Transverse colon (tissue), 4 donors: ENCODE data around the gene TMEM266. TPM values are rescaled to one million over a fixed set of nuclear protein-coding genes. Genes with fewer than 3 reads are reported as not detected.
A peak's percentile ranks its signal among the peaks of the same experiment; 100 is the strongest.

Experiments used
- DNase-seq: peaks from one replicate; pipeline ENCODE4 v3.0.0-alpha.2; 2019
- H3K27ac ChIP-seq, 4 donors: fragments of 200-600 bp; sonication (generic); 2 replicates each; pipeline ENCODE4 v1.5.1; 2016 to 2018; ENCODE audit warnings: inconsistent platforms in 4 of 4
- H3K27me3 ChIP-seq: fragments of 200-600 bp; sonication (generic); 2 replicates; pipeline ENCODE4 v1.5.1; 2017; ENCODE audit warnings: inconsistent platforms
- H3K36me3 ChIP-seq, 4 donors: fragments of 200-600 bp; sonication (generic); 2 replicates each; pipeline ENCODE4 v1.5.1; 2017 to 2019; ENCODE audit warnings: inconsistent platforms in 4 of 4
- H3K4me1 ChIP-seq, 4 donors: fragments of 200-600 bp; sonication (generic); 2 replicates each; pipeline ENCODE4 v1.5.1; 2017 to 2020; ENCODE audit warnings: inconsistent platforms in 4 of 4
- H3K4me3 ChIP-seq, 4 donors: fragments of 200-600 bp; sonication (generic); 1 replicate in 1 of 4; 2 replicates in 3 of 4; pipeline versions ENCODE4 v1.5.1 to v1.6.1; 2017 to 2019; ENCODE audit warnings: inconsistent platforms in 4 of 4
- H3K9me3 ChIP-seq, 2 donors: fragments of 200-600 bp; sonication (generic); 2 replicates each; pipeline ENCODE4 v1.5.1; 2017 to 2019; ENCODE audit warnings: inconsistent platforms in 2 of 2
- CTCF ChIP-seq, 5 experiments: fragments of 200-600 bp in 3 of 5; fragments of 450-650 bp in 2 of 5; sonication (generic) in 3 of 5; IDR thresholded peaks; 1 replicate in 2 of 5; 2 replicates in 3 of 5; pipeline ENCODE4 v1.5.1; 2016 to 2017; ENCODE audit warnings: antibody characterized with exemption in 5 of 5, inconsistent platforms in 3 of 5, mild to moderate bottlenecking in 2 of 5, moderate library complexity in 1 of 5
- EP300 ChIP-seq: sonication (generic); formaldehyde crosslinking; IDR thresholded peaks from one replicate; pipeline ENCODE4 v1.6.1; 2017; ENCODE audit warnings: antibody characterized with exemption, low read depth
- POLR2A ChIP-seq: fragments of 450-650 bp; IDR thresholded peaks from one replicate; pipeline ENCODE4 v1.6.1; 2016; ENCODE audit warnings: antibody characterized with exemption, mild to moderate bottlenecking, moderate library complexity
- POLR2AphosphoS5 ChIP-seq, 3 donors: sonication (generic); formaldehyde crosslinking; IDR thresholded peaks; one replicate each; pipeline ENCODE4 v1.6.1; 2016; ENCODE audit warnings: antibody characterized with exemption in 3 of 3
- WGBS, 2 donors: methylation state at CpG; one replicate each; pipeline ENCODE4 v1.1.5; 2018; ENCODE audit warnings: low coverage in 1 of 2; 5-methylcytosine and 5-hydroxymethylcytosine counted together
- in situ Hi-C, 4 donors: fragments of 200-750 bp; cut with MboI; loops; one replicate each; pipeline versions ENCODE4 v1.15.0 to v1.15.1; 2017; ENCODE audit warnings: low sequenced_read_pairs in 3 of 4, low pct_ligation_motif_present in 1 of 4, low pct_unique_long_range_greater_than_20kb in 1 of 4
- intact Hi-C: fragments of 100-400 bp; cut with DNase I; formaldehyde crosslinking; loops from one replicate; pipeline ENCODE4 v1.15.1; 2023; ENCODE audit warnings: low total_unique reads
- total RNA-seq, 4 donors: library from RNA; depleted of rRNA; stranded (reverse); fragments of >200 nt; gene quantifications; one replicate each; pipeline ENCODE4 v1.1.0, GENCODE V29; 2016

The TMEM266 gene
- total RNA-seq, 4 donors from 2014 or later, result 0.41 TPM; not detected in 3

DNA sequence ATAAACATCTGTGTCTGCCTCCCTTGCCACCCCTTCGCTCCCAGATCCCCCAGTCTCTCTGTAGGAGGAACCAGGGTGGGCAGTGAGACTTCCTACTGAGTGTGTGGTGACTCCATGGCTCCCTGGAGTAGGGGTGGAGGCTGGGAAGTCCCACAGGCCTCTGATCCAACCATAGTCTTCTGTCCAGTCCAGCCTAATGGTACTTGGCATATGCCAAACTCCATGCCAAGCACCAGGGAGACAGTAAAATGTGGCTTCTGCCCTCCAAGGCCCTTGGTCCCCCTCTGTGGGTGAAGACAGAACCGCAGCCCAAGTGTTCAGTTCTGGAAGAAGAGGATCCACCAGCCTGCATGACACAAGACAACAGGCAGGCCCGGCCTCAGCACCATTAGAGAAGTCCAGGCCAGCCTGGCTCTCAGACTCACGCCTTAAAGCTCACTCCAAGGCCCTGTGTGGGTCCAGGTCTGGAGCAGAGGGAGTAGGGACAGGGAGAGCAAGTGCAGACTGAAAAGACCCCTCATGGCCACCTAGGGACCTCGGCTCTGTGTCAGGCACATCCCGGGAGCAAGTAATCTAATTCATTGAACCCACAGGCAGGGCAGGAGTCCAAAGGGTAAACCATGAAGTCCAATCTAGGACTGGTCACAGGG, 138.8 kb downstream of the TMEM266 start:
- Histone ChIP-seq H3K4me3 (no peak overlapping the region), H3K36me3 (no peaks in the 10 kb centered on the region), H3K4me1 (peaks cover 23 to 30% (median 27%) of the 10 kb centered on the region in 4 donors), H3K27me3 (no peaks in the 10 kb centered on the region), H3K9me3 (no peaks in the 10 kb centered on the region), H3K27ac (no peak overlapping the region)
- 94% methylated on average over 6 of the region's 6 CpGs; no CpG with 5 or more reads in 1 of the 2 donors for WGBS, 2 donors
- no peak for DNase-seq
- TF ChIP-seq EP300, result no peak
- no peak for TF ChIP-seq CTCF (IDR thresholded peaks at IDR 0.05)
- TF ChIP-seq POLR2AphosphoS5 (IDR thresholded peaks at IDR 0.05), result no peak
- no peak for TF ChIP-seq POLR2A
- in situ Hi-C loops, result loop anchor here in 2 of 4 donors (25.0 kb wide), 2 partner anchors 139 to 664 kb away; partner anchors contain the start of gene ISL2 (in 1 of the 2)
- intact Hi-C loops, result loop anchor here (10.0 kb wide), 1 partner anchor 136 kb away; the partner anchor contains the start of gene ISL2

DNA sequence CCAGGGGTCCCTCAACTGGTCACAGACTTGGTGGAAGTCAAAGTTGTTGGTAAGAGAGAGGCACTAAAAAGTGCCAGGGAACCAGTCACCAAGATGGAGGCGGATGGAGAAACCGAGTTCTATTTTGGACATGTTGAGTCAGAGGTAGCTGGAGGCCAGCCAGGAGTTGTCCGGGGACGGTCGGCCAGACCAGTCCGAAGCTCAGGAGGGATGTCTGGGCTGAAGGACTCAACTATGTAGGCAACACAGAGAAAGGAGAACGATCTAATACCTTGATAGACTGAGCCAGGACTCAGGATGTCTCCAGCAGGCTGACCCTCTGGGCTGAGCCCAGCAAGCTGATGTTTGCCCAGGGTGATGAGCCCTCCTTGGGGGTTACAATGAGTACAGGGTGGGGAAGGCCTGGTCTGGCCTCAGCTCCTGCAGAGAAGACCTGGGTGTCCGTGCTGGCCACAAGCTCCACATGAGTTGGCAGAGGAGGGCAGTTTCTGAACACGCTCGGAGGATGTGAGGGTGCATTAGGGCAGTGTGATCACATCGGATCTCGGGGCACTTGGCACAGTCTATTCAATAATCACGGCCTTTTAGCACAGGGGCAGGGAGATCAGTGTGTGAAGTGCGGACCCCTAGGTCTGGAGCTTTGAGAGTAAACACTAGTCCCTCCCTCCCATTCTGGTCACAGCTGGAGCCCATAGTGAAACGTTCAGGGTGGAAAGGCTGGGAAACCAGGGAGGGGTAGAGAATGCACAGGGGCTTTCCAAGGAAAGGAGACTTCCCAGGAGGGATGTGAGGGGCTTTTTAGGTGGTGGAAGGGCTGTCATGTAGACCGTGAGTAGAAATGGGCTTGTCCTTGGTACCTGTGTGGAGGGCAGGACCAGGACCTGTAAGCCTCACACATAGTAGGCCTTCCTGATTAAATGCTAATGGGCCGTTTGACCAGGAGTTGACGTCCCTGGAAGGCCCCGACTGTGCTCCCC, 139.6 kb downstream of the TMEM266 start:
- peak; percentile 45 for DNase-seq
- Histone ChIP-seq H3K4me1 (peaks cover 23 to 30% (median 27%) of the 10 kb centered on the region in 4 donors), H3K36me3 (no peaks in the 10 kb centered on the region), H3K27ac (no peak overlapping the region), H3K4me3 (no peak overlapping the region), H3K9me3 (no peaks in the 10 kb centered on the region), H3K27me3 (no peaks in the 10 kb centered on the region)
- no peak for TF ChIP-seq EP300
- no peak for TF ChIP-seq CTCF (IDR thresholded peaks at IDR 0.05)
- TF ChIP-seq POLR2A, result no peak
- no peak for TF ChIP-seq POLR2AphosphoS5 (IDR thresholded peaks at IDR 0.05)
- 73 to 80% methylated on average over 6 to 19 of the region's 19 CpGs for WGBS, 2 donors
- in situ Hi-C loops, result loop anchor here in 2 of 4 donors (25.0 kb wide), 2 partner anchors 138 to 663 kb away; partner anchors contain the start of gene ISL2 (in 1 of the 2)
- intact Hi-C loops, result loop anchor here (10.0 kb wide), 1 partner anchor 135 kb away; the partner anchor contains the start of gene ISL2

GRCh38 chr15:76200083-76200465, 140.3 kb downstream of the TMEM266 start:
- DNase-seq, result no peak
- no peak overlapping the region for H3K4me3 ChIP-seq
- WGBS, 2 donors, result 94 to 100% methylated on average over 1 to 6 of the region's 6 CpGs
- H3K27me3 ChIP-seq, result no peaks in the 10 kb centered on the region
- peaks cover 23 to 30% (median 27%) of the 10 kb centered on the region in 4 donors for H3K4me1 ChIP-seq
- H3K27ac ChIP-seq, result no peak overlapping the region
- in situ Hi-C loops, result no loop called here
- TF ChIP-seq EP300 (no peak), CTCF (IDR thresholded peaks at IDR 0.05) (no peak), POLR2A (no peak), POLR2AphosphoS5 (IDR thresholded peaks at IDR 0.05) (no peak)
- H3K9me3 ChIP-seq, result no peaks in the 10 kb centered on the region
- intact Hi-C loops, result no loop called here
- H3K36me3 ChIP-seq, result no peaks in the 10 kb centered on the region

GRCh38 chr15:76200641-76201105, 140.9 kb downstream of the TMEM266 start:
- no peaks in the 10 kb centered on the region for H3K36me3 ChIP-seq
- intact Hi-C loops (no loop called here), in situ Hi-C loops (no loop called here)
- H3K27ac ChIP-seq, result no peak overlapping the region
- no peak for TF ChIP-seq EP300
- no peak for DNase-seq
- H3K27me3 ChIP-seq, result no peaks in the 10 kb centered on the region
- WGBS, 2 donors, result 66% methylated on average over 5 of the region's 5 CpGs; no CpG with 5 or more reads in 1 of the 2 donors
- H3K9me3 ChIP-seq, result no peaks in the 10 kb centered on the region
- no peak overlapping the region for H3K4me3 ChIP-seq
- peaks cover 23 to 30% (median 27%) of the 10 kb centered on the region in 4 donors for H3K4me1 ChIP-seq
